Caco-2 (cell line): ENCODE data around the gene ZBTB14. TPM values are rescaled to one million over a fixed set of nuclear protein-coding genes. Genes with fewer than 3 reads are reported as not detected.

Experiments
- BruUV-seq: library from RNA; stranded (reverse); fragments of 400-500 nt; replicated peaks from 2 replicates; lab custom pipeline; 2021; lab: Mats Ljungman, UMichigan
- CTCF ChIA-PET: fragments of 300-600 bp; sonication (Branson Sonifier 250); formaldehyde crosslinking; loops from one replicate; lab custom pipeline; 2022; ENCODE audit warnings: antibody characterized with exemption; lab: Charles Lee
- POLR2A ChIA-PET: fragments of 300-600 bp; sonication (Branson Sonifier 250); formaldehyde crosslinking; loops from one replicate; lab custom pipeline; 2022; ENCODE audit warnings: antibody characterized with exemption; lab: Charles Lee
- DNase-seq, 2 experiments: peaks; one replicate each; pipeline versions ENCODE4 v3.0.0 to v3.0.0-alpha.2; 2020 to 2022
- H3K27me3 ChIP-seq: replicated peaks from 2 replicates; pipeline ENCODE4 v1.6.0; 2011; ENCODE audit warnings: low read length; ENCODE audit not compliant: control insufficient read depth, insufficient read depth
- H3K36me3 ChIP-seq: 2 replicates; pipeline ENCODE4 v1.5.1; 2011; ENCODE audit warnings: low read length; ENCODE audit not compliant: control insufficient read depth, insufficient read depth
- H3K4me1 ChIP-seq: fragments of 250-450 bp; sonication (Bioruptor Pico); 2 replicates; pipeline ENCODE4 v1.5.1; 2020; ENCODE audit warnings: mild to moderate bottlenecking
- H3K4me3 ChIP-seq: 2 replicates; pipeline ENCODE4 v1.5.1; 2011; ENCODE audit warnings: low read depth, mild to moderate bottlenecking, control low read depth, low read length
- H3K9me3 ChIP-seq: fragments of 250-450 bp; sonication (Bioruptor Pico); 2 replicates; pipeline ENCODE4 v1.5.1; 2020; ENCODE audit warnings: mild to moderate bottlenecking, moderate library complexity
- H3K27ac Mint-ChIP-seq: one replicate; pipeline ENCODE4 v1.8.0; 2022; ENCODE audit warnings: mixed read lengths; ENCODE audit not compliant: unreplicated experiment
- H3K27me3 Mint-ChIP-seq: one replicate; pipeline ENCODE4 v1.8.0; 2022; ENCODE audit warnings: mixed read lengths; ENCODE audit not compliant: insufficient read depth, unreplicated experiment
- H3K36me3 Mint-ChIP-seq: one replicate; pipeline ENCODE4 v1.8.0; 2022; ENCODE audit warnings: mild to moderate bottlenecking, mixed read lengths; ENCODE audit not compliant: insufficient read depth, unreplicated experiment
- H3K4me1 Mint-ChIP-seq: one replicate; pipeline ENCODE4 v1.8.0; 2022; ENCODE audit warnings: low read depth, mixed read lengths; ENCODE audit not compliant: unreplicated experiment
- H3K4me3 Mint-ChIP-seq: one replicate; pipeline ENCODE4 v1.8.0; 2022; ENCODE audit warnings: mild to moderate bottlenecking, moderate library complexity, mixed read lengths; ENCODE audit not compliant: unreplicated experiment
- H3K9me3 Mint-ChIP-seq: one replicate; pipeline ENCODE4 v1.8.0; 2022; ENCODE audit warnings: mixed read lengths; ENCODE audit not compliant: unreplicated experiment
- CTCF ChIP-seq, 2 experiments: fragments of 200-600 bp in 1 of 2; IDR thresholded peaks; 1 replicate in 1 of 2; 2 replicates in 1 of 2; pipeline versions ENCODE4 v1.5.1 to v1.8.0; 2011 to 2022; ENCODE audit warnings: antibody characterized with exemption in 1 of 2, control low read depth in 1 of 2, inconsistent platforms in 1 of 2, low read depth in 1 of 2, low read length in 1 of 2, mild to moderate bottlenecking in 1 of 2, moderate library complexity in 1 of 2; ENCODE audit not compliant: insufficient read depth in 1 of 2, severe bottlenecking in 1 of 2, unreplicated experiment in 1 of 2
- intact Hi-C: fragments of 100-400 bp; cut with micrococcal nuclease; formaldehyde crosslinking; loops from one replicate; pipeline ENCODE4 v1.10.0; 2022; ENCODE audit not compliant: unreplicated experiment
- total RNA-seq: library from RNA; stranded (reverse); gene quantifications from 2 replicates; pipeline ENCODE4 v1.2.3, GENCODE V29; 2022

ZBTB14 gene
- total RNA-seq, 1 experiment from 2014 or later: 14.7 TPM

GRCh38 chr18:5304232-5304631 is 8.7 kb upstream of the ZBTB14 start:
- H3K4me1 ChIP-seq: no peaks in the 10 kb centered on the region
- CTCF ChIA-PET: no interaction called here
- H3K9me3 ChIP-seq: no peaks in the 10 kb centered on the region
- no peak overlapping the region for H3K4me3 Mint-ChIP-seq
- H3K36me3 Mint-ChIP-seq: no peaks in the 10 kb centered on the region
- POLR2A ChIA-PET: no interaction called here
- no peak for DNase-seq
- intact Hi-C loops: no loop called here
- peaks cover 7% of the 10 kb centered on the region for H3K27me3 Mint-ChIP-seq
- no peaks in the 10 kb centered on the region for H3K9me3 Mint-ChIP-seq
- TF ChIP-seq CTCF (IDR thresholded peaks at IDR 0.05; ENCODE audit: insufficient read depth in 1 of 2, low read depth in 1 of 2, low read length in 1 of 2, severe bottlenecking in 1 of 2, unreplicated experiment in 1 of 2): no peak
- no peak overlapping the region for H3K27ac Mint-ChIP-seq
- no peaks in the 10 kb centered on the region for H3K27me3 ChIP-seq
- H3K4me1 Mint-ChIP-seq: no peaks in the 10 kb centered on the region
- H3K36me3 ChIP-seq: no peaks in the 10 kb centered on the region
- H3K4me3 ChIP-seq: no peak overlapping the region
- no TSS peak for BruUV-seq

GRCh38 chr18:5303636-5304035 is 8.1 kb upstream of the ZBTB14 start:
- POLR2A ChIA-PET: no interaction called here
- H3K9me3 Mint-ChIP-seq: no peaks in the 10 kb centered on the region
- no peaks in the 10 kb centered on the region for H3K4me1 Mint-ChIP-seq
- intact Hi-C loops: no loop called here
- no peak for DNase-seq
- Histone ChIP-seq H3K4me3 (no peak overlapping the region), H3K9me3 (no peaks in the 10 kb centered on the region), H3K4me1 (no peaks in the 10 kb centered on the region), H3K27me3 (no peaks in the 10 kb centered on the region), H3K36me3 (no peaks in the 10 kb centered on the region)
- CTCF ChIA-PET: no interaction called here
- no peak for TF ChIP-seq CTCF (IDR thresholded peaks at IDR 0.05; ENCODE audit: insufficient read depth in 1 of 2, low read depth in 1 of 2, low read length in 1 of 2, severe bottlenecking in 1 of 2, unreplicated experiment in 1 of 2)
- peaks cover 7% of the 10 kb centered on the region for H3K27me3 Mint-ChIP-seq
- H3K27ac Mint-ChIP-seq: no peak overlapping the region
- no peak overlapping the region for H3K4me3 Mint-ChIP-seq
- H3K36me3 Mint-ChIP-seq: no peaks in the 10 kb centered on the region
- no TSS peak for BruUV-seq

GRCh38 chr18:5302606-5303005 is 7.1 kb upstream of the ZBTB14 start:
- peaks cover 2% of the 10 kb centered on the region for H3K4me1 Mint-ChIP-seq
- BruUV-seq: no TSS peak
- no peak for TF ChIP-seq CTCF (IDR thresholded peaks at IDR 0.05; ENCODE audit: insufficient read depth in 1 of 2, low read depth in 1 of 2, low read length in 1 of 2, severe bottlenecking in 1 of 2, unreplicated experiment in 1 of 2)
- H3K36me3 Mint-ChIP-seq: no peaks in the 10 kb centered on the region
- H3K9me3 Mint-ChIP-seq: no peaks in the 10 kb centered on the region
- no peak for DNase-seq
- H3K4me3 Mint-ChIP-seq: no peak overlapping the region
- POLR2A ChIA-PET: no interaction called here
- no peak overlapping the region for H3K27ac Mint-ChIP-seq
- peaks cover 7% of the 10 kb centered on the region for H3K27me3 Mint-ChIP-seq
- Histone ChIP-seq H3K36me3 (no peaks in the 10 kb centered on the region), H3K4me1 (no peaks in the 10 kb centered on the region), H3K9me3 (no peaks in the 10 kb centered on the region), H3K4me3 (no peak overlapping the region), H3K27me3 (no peaks in the 10 kb centered on the region)
- CTCF ChIA-PET: no interaction called here
- intact Hi-C loops: no loop called here
